GM12878 (cell line): Measurements from ENCODE around the gene EFNA4. TPM values are rescaled to one million over a fixed set of nuclear protein-coding genes. Genes with fewer than 3 reads are reported as not detected.

ENCODE experiments used
- ATAC-seq: fragments of 200-7000 bp; cut with Tn5 transposase; 3 replicates; pipeline ENCODE4 v1.9.1; 2020; ENCODE audit warnings: mild to moderate bottlenecking, moderate library complexity
- BruUV-seq: library from RNA; stranded (reverse); fragments of 400-500 nt; replicated peaks from 2 replicates; lab custom pipeline; 2021; lab: Mats Ljungman, UMichigan
- CTCF ChIA-PET: fragments of 300-600 bp; sonication (Branson Sonifier 250); formaldehyde crosslinking; extraction: SDS; loops from one replicate; lab custom pipeline; 2021; ENCODE audit warnings: inconsistent platforms; lab: Yijun Ruan, JAX
- POLR2A ChIA-PET: fragments of 350-600 bp; formaldehyde crosslinking; extraction: SDS; loops from one replicate; lab custom pipeline; 2021; ENCODE audit warnings: inconsistent platforms; lab: Charles Lee
- RAD21 ChIA-PET: fragments of 300-600 bp; sonication (Branson Sonifier 250); formaldehyde crosslinking; loops from one replicate; lab custom pipeline; 2023; ENCODE audit warnings: antibody characterized with exemption; ENCODE audit not compliant: unreplicated experiment; lab: Charles Lee
- SMC1A ChIA-PET: fragments of 300-600 bp; sonication (Branson Sonifier 250); formaldehyde crosslinking; loops from one replicate; lab custom pipeline; 2023; ENCODE audit not compliant: unreplicated experiment, uncharacterized antibody; lab: Charles Lee
- DNase-seq: peaks from one replicate; pipeline ENCODE4 v3.0.0-alpha.2; 2011; ENCODE audit warnings: low read depth, low spot score
- FAIRE-seq: peaks from 3 replicates; lab custom pipeline; 2011; peaks lifted over from hg19 to GRCh38; lab: Jason Lieb, UNC
- H2AFZ ChIP-seq: 2 replicates; pipeline ENCODE4 v1.6.0; 2011; ENCODE audit warnings: low read depth, low read length, control low read depth; ENCODE audit not compliant: control insufficient read depth
- H3K27ac ChIP-seq: 2 replicates; pipeline ENCODE4 v1.5.1; 2011; ENCODE audit warnings: control low read depth; ENCODE audit not compliant: control insufficient read depth, insufficient read depth
- H3K27me3 ChIP-seq, 2 experiments: replicated peaks in 1 of 2; 2 replicates each; pipeline versions ENCODE4 v1.6.0 to v1.6.1; 2011; ENCODE audit warnings: low read length in 1 of 2; ENCODE audit not compliant: control insufficient read depth in 2 of 2, insufficient read depth in 2 of 2
- H3K36me3 ChIP-seq, 2 experiments: 2 replicates each; pipeline ENCODE4 v1.5.1; 2011; ENCODE audit warnings: low read length in 1 of 2; ENCODE audit not compliant: control insufficient read depth in 2 of 2, insufficient read depth in 2 of 2
- H3K4me1 ChIP-seq: 2 replicates; pipeline ENCODE4 v1.6.1; 2011; ENCODE audit warnings: mild to moderate bottlenecking, low read length, moderate library complexity, mixed read lengths; ENCODE audit not compliant: control insufficient read depth, insufficient read depth
- H3K4me2 ChIP-seq: 2 replicates; pipeline ENCODE4 v1.6.0; 2011; ENCODE audit warnings: control low read depth; ENCODE audit not compliant: control insufficient read depth, insufficient read depth
- H3K4me3 ChIP-seq: fragments of 200-600 bp; sonication (generic); 2 replicates; pipeline ENCODE4 v1.5.1; 2016
- H3K79me2 ChIP-seq: 2 replicates; pipeline ENCODE4 v1.6.0; 2011; ENCODE audit warnings: low read length; ENCODE audit not compliant: control insufficient read depth, insufficient read depth
- H3K9ac ChIP-seq: 2 replicates; pipeline ENCODE4 v1.8.0; 2011; ENCODE audit warnings: low read length, control low read depth, mixed read lengths; ENCODE audit not compliant: control insufficient read depth, insufficient read depth
- H3K9me3 ChIP-seq: replicated peaks from 3 replicates; pipeline ENCODE4 v1.5.1; 2011; ENCODE audit warnings: mild to moderate bottlenecking, low read length; ENCODE audit not compliant: control insufficient read depth, insufficient read depth
- H4K20me1 ChIP-seq: 2 replicates; pipeline ENCODE4 v1.6.0; 2011; ENCODE audit not compliant: control insufficient read depth, insufficient read depth
- BMI1 ChIP-seq: fragments of 450-650 bp; IDR thresholded peaks from 2 replicates; pipeline ENCODE4 v1.6.1; 2016; ENCODE audit warnings: mild to moderate bottlenecking, moderate library complexity, borderline replicate concordance
- CEBPB ChIP-seq, 2 experiments: fragments of 150-350 bp in 1 of 2; IDR thresholded peaks; 2 replicates each; pipeline ENCODE4 v1.6.1; 2012 to 2014; ENCODE audit warnings: low read depth in 2 of 2, low read length in 2 of 2, borderline replicate concordance in 1 of 2, inconsistent platforms in 1 of 2
- PKNOX1 ChIP-seq: fragments of 450-650 bp; IDR thresholded peaks from 2 replicates; pipeline ENCODE4 v1.6.1; 2016; ENCODE audit warnings: mild to moderate bottlenecking
- ZNF274 ChIP-seq: IDR thresholded peaks from one replicate; pipeline ENCODE4 v1.8.0; 2011; ENCODE audit not compliant: insufficient read length, insufficient read depth
- WGBS: methylation state at CpG from one replicate; pipeline ENCODE4 v1.1.6; 2016; ENCODE audit warnings: low lambda C conversion rate; ENCODE audit not compliant: insufficient replicate concordance, insufficient coverage; ENCODE audit errors: missing lambda C conversion rate; 5-methylcytosine and 5-hydroxymethylcytosine counted together
- in situ Hi-C: fragments of 300-500 bp; cut with MboI; formaldehyde crosslinking; loops from 9 replicates; pipeline ENCODE4 v1.14.3; 2018; ENCODE audit warnings: mixed read lengths
- intact Hi-C: fragments of 100-400 bp; cut with micrococcal nuclease; formaldehyde crosslinking; loops from one replicate; pipeline ENCODE4 v1.14.2; 2022; ENCODE audit not compliant: unreplicated experiment
- polyA plus RNA-seq, 11 experiments: library from polyadenylated mRNA; depleted of rRNA in 4 of 11; unstranded in 6 of 11; stranded (reverse) in 5 of 11; fragments of >200 nt; fragmentation: Nextera tagmentation in 4 of 11; fragmentation: Illumina TruSeq in 1 of 11; extraction: Ambion mirVana in 4 of 11; extraction: Trizol in 1 of 11; gene quantifications; 1 replicate in 1 of 11; 2 replicates in 10 of 11; pipeline versions ENCODE4 v1.2.1 to v1.2.3, GENCODE V29; 2011 to 2016; ENCODE audit warnings: inconsistent platforms in 2 of 11, missing spikeins in 2 of 11, low read depth in 1 of 11
- total RNA-seq, 4 experiments: library from RNA; depleted of rRNA in 3 of 4; stranded (reverse); fragments of >200 nt in 3 of 4; fragmentation: Illumina TruSeq in 1 of 4; extraction: Trizol in 1 of 4; gene quantifications; 2 replicates each; pipeline versions ENCODE4 v1.2.1 to v1.2.3, GENCODE V29; 2013 to 2021

Gene EFNA4
- total and polyA plus RNA-seq, 10 of the 15 experiments (the other 5 are each of a cell fraction or from before 2014, with no cell fraction given): 0.52 to 14.1 (median 4.8) TPM

- H2AFZ ChIP-seq: no peak overlapping the region
- RAD21 ChIA-PET: no interaction called here
- ATAC-seq (no peak), DNase-seq (no peak), FAIRE-seq (no peak)
- H3K4me1 ChIP-seq: no peaks in the 10 kb centered on the region
- H3K79me2 ChIP-seq: no peaks in the 10 kb centered on the region
- no peak overlapping the region for H3K27ac ChIP-seq
- BruUV-seq: no TSS peak
- H3K36me3 ChIP-seq: no peaks in the 10 kb centered on the region
- no peaks in the 10 kb centered on the region for H4K20me1 ChIP-seq
- CTCF ChIA-PET: interaction anchor here (1.1 to 2.5 kb wide), 4 partner anchors 15 to 62 kb away, joined by 4 to 11 read pairs (median 6); partner anchors contain the start of gene KRTCAP2
- WGBS: under 1% methylated on average over 8 of the region's 8 CpGs
- H3K4me2 ChIP-seq: no peak overlapping the region
- intact Hi-C loops (no loop called here), in situ Hi-C loops (no loop called here)
- no peak for TF ChIP-seq CEBPB (IDR thresholded peaks at IDR 0.05; ENCODE audit: borderline replicate concordance in 1 of 2, low read depth in 2 of 2, low read length in 2 of 2)
- TF ChIP-seq ZNF274: no peak
- H3K4me3 ChIP-seq: no peak overlapping the region
- POLR2A ChIA-PET: no interaction called here
- H3K9ac ChIP-seq: no peak overlapping the region
- H3K27me3 ChIP-seq: no peaks in the 10 kb centered on the region
- SMC1A ChIA-PET: interaction anchor here (0.6 to 1.3 kb wide), 4 partner anchors 10 to 45 kb away, joined by 3 read pairs; no protein-coding TSS in a partner anchor
- no peaks in the 10 kb centered on the region for H3K9me3 ChIP-seq
Observed at GRCh38 chr1:155110826-155111225, 47.3 kb downstream of the EFNA4 start.

DNA sequence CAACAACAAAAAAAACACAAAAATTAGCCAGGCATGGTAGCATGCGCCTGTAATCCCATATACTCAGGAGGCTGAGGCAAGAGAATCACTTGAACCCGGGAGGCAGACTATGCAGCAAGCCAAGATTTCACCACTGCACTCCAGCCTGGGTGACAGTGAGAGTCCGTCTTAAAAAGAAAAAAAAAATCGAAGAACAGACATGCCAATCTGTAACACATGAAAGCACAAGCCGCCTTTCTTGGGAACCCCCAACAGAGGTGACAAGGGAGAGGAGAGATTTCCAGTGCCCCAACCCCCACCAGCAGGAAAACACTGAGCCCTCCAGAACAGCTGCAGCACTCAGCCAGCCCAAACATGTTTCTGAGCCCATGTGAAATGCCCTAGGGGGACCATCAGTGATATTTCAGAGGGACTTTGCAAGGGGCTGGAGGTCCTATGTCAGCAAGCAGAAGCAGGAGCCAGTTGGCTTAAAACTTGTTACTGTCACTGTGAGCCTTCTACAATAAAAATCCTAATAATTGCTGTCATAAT lies 50.0 kb downstream of the EFNA4 start:
- no peak overlapping the region for H3K27ac ChIP-seq
- TF ChIP-seq BMI1 (no peak), PKNOX1 (peak; percentile 73; the same call in 1 of the 2 replicates)
- peaks cover 5% of the 10 kb centered on the region; the same call in 1 of the 2 replicates for H3K4me1 ChIP-seq
- ChIA-PET CTCF (interaction anchor here (1.8 kb wide), 1 partner anchor 22 kb away, joined by 10 read pairs; no protein-coding TSS in a partner anchor), POLR2A (no interaction called here), SMC1A (no interaction called here), RAD21 (no interaction called here)
- no peaks in the 10 kb centered on the region for H4K20me1 ChIP-seq
- no peak overlapping the region for H3K9ac ChIP-seq
- BruUV-seq: no TSS peak
- DNase-seq (no peak), FAIRE-seq (no peak), ATAC-seq (peak; percentile 54)
- in situ Hi-C loops (no loop called here), intact Hi-C loops (no loop called here)
- H3K9me3 ChIP-seq: no peaks in the 10 kb centered on the region
- peaks cover 0 to 2% of the 10 kb centered on the region in 2 experiments; a peak in 1 of 4 replicates for H3K27me3 ChIP-seq
- H3K79me2 ChIP-seq: no peaks in the 10 kb centered on the region
- no peak overlapping the region for H3K4me2 ChIP-seq
- H3K4me3 ChIP-seq: no peak overlapping the region
- H2AFZ ChIP-seq: no peak overlapping the region; the same call in 1 of the 2 replicates
- WGBS: 28% methylated on average over 5 of the region's 5 CpGs
- no peaks in the 10 kb centered on the region for H3K36me3 ChIP-seq
